HepG2 (cell line): ENCODE results near the gene CAMK1. TPM values are rescaled to one million over a fixed set of nuclear protein-coding genes. Genes with fewer than 3 reads are reported as not detected.

ENCODE experiments used
- AKAP8 ChIP-seq: sonication (generic); formaldehyde crosslinking; IDR thresholded peaks from 2 replicates; pipeline ENCODE4 v1.5.1; 2020; ENCODE audit warnings: mild to moderate bottlenecking, missing genetic modification reagents
- ATAD3A ChIP-seq: sonication (generic); formaldehyde crosslinking; IDR thresholded peaks from 2 replicates; pipeline ENCODE4 v1.4.0; 2020; ENCODE audit warnings: missing genetic modification reagents
- ATF6 ChIP-seq: sonication (generic); formaldehyde crosslinking; conservative IDR thresholded peaks from 2 replicates; pipeline ENCODE4 v1.4.0; 2020; ENCODE audit warnings: missing genetic modification reagents
- CREB3 ChIP-seq: sonication (generic); formaldehyde crosslinking; IDR thresholded peaks from 2 replicates; pipeline ENCODE4 v1.5.0; 2020; ENCODE audit warnings: missing genetic modification reagents
- HMGXB4 ChIP-seq, 2 experiments: sonication (generic) in 1 of 2; formaldehyde crosslinking in 1 of 2; IDR thresholded peaks; 2 replicates each; pipeline versions ENCODE4 v1.4.0 to v1.6.1; 2018 to 2020; ENCODE audit warnings: missing genetic modification reagents in 2 of 2, borderline replicate concordance in 1 of 2, low read depth in 1 of 2, mild to moderate bottlenecking in 1 of 2, missing biosample characterization in 1 of 2
- HNRNPH1 ChIP-seq: fragments of 200-400 bp; formaldehyde crosslinking; optimal IDR thresholded peaks from 2 replicates; pipeline ENCODE3; 2017; ENCODE audit warnings: mild to moderate bottlenecking, low read depth, low read length
- HNRNPL ChIP-seq: fragments of 200-400 bp; formaldehyde crosslinking; IDR thresholded peaks from 2 replicates; pipeline ENCODE4 v1.6.1; 2017; ENCODE audit warnings: mild to moderate bottlenecking, low read depth, low read length
- KDM6A ChIP-seq: IDR thresholded peaks from 2 replicates; pipeline ENCODE4 v1.6.1; 2016; ENCODE audit warnings: low read depth
- KLF13 ChIP-seq: sonication (generic); formaldehyde crosslinking; IDR thresholded peaks from 2 replicates; pipeline ENCODE4 v1.4.0; 2020; ENCODE audit warnings: mild to moderate bottlenecking, missing genetic modification reagents
- MAF1 ChIP-seq: sonication (generic); formaldehyde crosslinking; IDR thresholded peaks from 2 replicates; pipeline ENCODE4 v1.5.0; 2020; ENCODE audit warnings: missing genetic modification reagents, borderline replicate concordance
- MBD4 ChIP-seq: IDR thresholded peaks from 2 replicates; pipeline ENCODE4 v1.6.1; 2012; ENCODE audit warnings: low read length, inconsistent platforms, borderline replicate concordance
- MXD1 ChIP-seq: sonication (generic); formaldehyde crosslinking; IDR thresholded peaks from 2 replicates; pipeline ENCODE4 v1.4.0; 2020; ENCODE audit warnings: mild to moderate bottlenecking, missing genetic modification reagents
- PAF1 ChIP-seq: IDR thresholded peaks from 2 replicates; pipeline ENCODE4 v1.6.1; 2016; ENCODE audit warnings: missing genetic modification reagents, missing compliant biosample characterization
- PRMT3 ChIP-seq: sonication (generic); formaldehyde crosslinking; IDR thresholded peaks from 2 replicates; pipeline ENCODE4 v1.8.1; 2022; ENCODE audit warnings: low read depth, mild to moderate bottlenecking, moderate library complexity, missing genetic modification reagents, borderline replicate concordance
- REL ChIP-seq: sonication (generic); formaldehyde crosslinking; conservative IDR thresholded peaks from 2 replicates; pipeline ENCODE4 v1.8.0; 2022; ENCODE audit warnings: mild to moderate bottlenecking, missing genetic modification reagents, moderate library complexity
- RNF2 ChIP-seq: fragments of 450-650 bp; conservative IDR thresholded peaks from 2 replicates; pipeline ENCODE4 v1.6.1; 2016; ENCODE audit warnings: low read depth
- SAFB2 ChIP-seq: sonication (generic); formaldehyde crosslinking; IDR thresholded peaks from 2 replicates; pipeline ENCODE4 v1.5.1; 2020; ENCODE audit warnings: missing genetic modification reagents, low read depth, mild to moderate bottlenecking, borderline replicate concordance
- ZMAT3 ChIP-seq: sonication (generic); formaldehyde crosslinking; conservative IDR thresholded peaks from 2 replicates; pipeline ENCODE4 v1.7.0; 2021; ENCODE audit warnings: missing genetic modification reagents
- ZMYM2 ChIP-seq: sonication (generic); formaldehyde crosslinking; IDR thresholded peaks from 2 replicates; pipeline ENCODE4 v1.8.0; 2022; ENCODE audit warnings: mild to moderate bottlenecking, missing genetic modification reagents
- ZNF235 ChIP-seq: sonication (generic); formaldehyde crosslinking; IDR thresholded peaks from 2 replicates; pipeline ENCODE4 v1.8.1; 2023; ENCODE audit warnings: mild to moderate bottlenecking, missing genetic modification reagents, borderline replicate concordance
- ZNF446 ChIP-seq: sonication (generic); formaldehyde crosslinking; IDR thresholded peaks from 2 replicates; pipeline ENCODE4 v1.5.0; 2020; ENCODE audit warnings: mild to moderate bottlenecking, missing genetic modification reagents
- ZNF557 ChIP-seq: sonication (generic); formaldehyde crosslinking; IDR thresholded peaks from 2 replicates; pipeline ENCODE4 v1.4.0; 2020; ENCODE audit warnings: missing genetic modification reagents
- ZNF7 ChIP-seq: IDR thresholded peaks from 2 replicates; pipeline ENCODE4 v1.6.1; 2016; ENCODE audit warnings: missing biosample characterization, missing genetic modification reagents
- ZNF784 ChIP-seq: sonication (generic); formaldehyde crosslinking; IDR thresholded peaks from 2 replicates; pipeline ENCODE4 v1.5.1; 2020; ENCODE audit warnings: missing genetic modification reagents, mild to moderate bottlenecking, borderline replicate concordance
- polyA plus RNA-seq, 8 experiments: library from polyadenylated mRNA; depleted of rRNA in 3 of 8; stranded (reverse) in 7 of 8; unstranded in 1 of 8; fragments of >200 nt; fragmentation: Illumina TruSeq in 4 of 8; extraction: Trizol in 4 of 8; gene quantifications; 2 replicates each; pipeline versions ENCODE4 v1.2.1 to v1.2.3, GENCODE V29; 2011 to 2016; ENCODE audit warnings: low read depth in 4 of 8, missing spikeins in 1 of 8, mixed read lengths in 1 of 8; ENCODE audit not compliant: insufficient read depth in 1 of 8
- total RNA-seq, 5 experiments: library from RNA; depleted of rRNA; stranded (reverse); fragments of >200 nt; fragmentation: Illumina TruSeq; extraction: Trizol; gene quantifications; 2 replicates each; pipeline ENCODE4 v1.2.3, GENCODE V29; 2016; ENCODE audit warnings: low read depth in 1 of 5

Gene CAMK1
- total and polyA plus RNA-seq, 2 of the 13 experiments (the other 11 are each of a cell fraction or from before 2014, with no cell fraction given) = 26.4 to 53.3 TPM

GRCh38 chr3:9731206-9732079 lies 38.3 kb downstream of the CAMK1 start, which contains the start of gene BRPF1 (continued):
- TF ChIP-seq CREB3 (CRISPR knock-in tag) (0 out of 2 replicates have a peak, but pooled peaks have one; percentile 33), HMGXB4 (CRISPR knock-in tag; IDR thresholded peaks at IDR 0.05; ENCODE audit: borderline replicate concordance in 1 of 2, low read depth in 1 of 2) (peak; percentile 77 to 81), ATAD3A (CRISPR knock-in tag) (no peak), ZNF557 (CRISPR knock-in tag) (no peak), MXD1 (CRISPR knock-in tag) (no peak), ATF6 (no peak), MAF1 (no peak; the same call in 1 of the 2 replicates), HNRNPH1 (no peak), ZNF7 (CRISPR knock-in tag) (no peak), ZMYM2 (CRISPR knock-in tag) (peak; percentile 71), RNF2 (no peak), PAF1 (CRISPR knock-in tag) (no peak), PRMT3 (CRISPR knock-in tag) (no peak), ZNF235 (CRISPR knock-in tag) (0 out of 2 replicates have a peak, but pooled peaks have one; percentile 47), HNRNPL (no peak), AKAP8 (peak; percentile 64), KDM6A (CRISPR knock-in tag) (no peak), REL (CRISPR knock-in tag) (no peak), ZMAT3 (CRISPR knock-in tag) (no peak), SAFB2 (CRISPR knock-in tag) (peak; percentile 48; the same call in 1 of the 2 replicates), KLF13 (CRISPR knock-in tag) (no peak), ZNF784 (CRISPR knock-in tag) (peak; percentile 63; the same call in 1 of the 2 replicates), MBD4 (no peak), ZNF446 (no peak)
